HG02981 (cell line): ENCODE measurements around the gene NAT9.

Experiments
- ATAC-seq: cut with Tn5 transposase; IDR thresholded peaks from one replicate; pipeline ENCODE4 v1.9.1; 2021; ENCODE audit warnings: mild to moderate bottlenecking, moderate library complexity; ENCODE audit not compliant: unreplicated experiment

The NAT9 gene

GRCh38 chr17:74776044-74776962 lies at the start of gene NAT9:
Gene NAT9 (minus strand): TSS chr17:74776345. CDS start chr17:74775698, 647 bp downstream.
- ATAC-seq = peak; percentile 64

GRCh38 chr17:74824961-74825627 lies 48.9 kb upstream of the NAT9 start:
- ATAC-seq = no peak

- ATAC-seq = no peak
Observed at GRCh38 chr17:74822939-74823367, 46.8 kb upstream of the NAT9 start.

- no peak for ATAC-seq
Observed at GRCh38 chr17:74822335-74822938, 46.3 kb upstream of the NAT9 start.

GRCh38 chr17:74821655-74822334 lies 45.6 kb upstream of the NAT9 start:
- ATAC-seq = no peak

GRCh38 chr17:74819801-74820436 lies 43.8 kb upstream of the NAT9 start:
- no peak for ATAC-seq

GRCh38 chr17:74818291-74818938 lies 42.3 kb upstream of the NAT9 start:
- no peak for ATAC-seq

- no peak for ATAC-seq
Observed at GRCh38 chr17:74816905-74817620, 40.9 kb upstream of the NAT9 start.

GRCh38 chr17:74815550-74816370 lies 39.6 kb upstream of the NAT9 start:
- no peak for ATAC-seq

GRCh38 chr17:74815067-74815466 lies 38.9 kb upstream of the NAT9 start:
- no peak for ATAC-seq

GRCh38 chr17:74814453-74814852 lies 38.3 kb upstream of the NAT9 start:
- no peak for ATAC-seq

- no peak for ATAC-seq
Observed at GRCh38 chr17:74812109-74813009, 36.2 kb upstream of the NAT9 start.

- ATAC-seq = no peak
Observed at GRCh38 chr17:74810699-74811485, 34.7 kb upstream of the NAT9 start.

- no peak for ATAC-seq
Observed at GRCh38 chr17:74808714-74809430, 32.7 kb upstream of the NAT9 start.

GRCh38 chr17:74807925-74808324 lies 31.8 kb upstream of the NAT9 start:
- no peak for ATAC-seq

- no peak for ATAC-seq
Observed at GRCh38 chr17:74807441-74807840, 31.3 kb upstream of the NAT9 start.
